NCI-H128 (cell line): ENCODE results near the gene ZNF337.
"Not testable (repeated sequence)": the region's sequence is repeated elsewhere in the genome, so short reads cannot be mapped to it uniquely, and the experiment has no call there.

ENCODE experiments used
- DNase-seq: peaks from one replicate; lab custom pipeline; 2025; ENCODE audit not compliant: unreplicated experiment; lab: John Stamatoyannopoulos, UW

ZNF337 gene

DNA sequence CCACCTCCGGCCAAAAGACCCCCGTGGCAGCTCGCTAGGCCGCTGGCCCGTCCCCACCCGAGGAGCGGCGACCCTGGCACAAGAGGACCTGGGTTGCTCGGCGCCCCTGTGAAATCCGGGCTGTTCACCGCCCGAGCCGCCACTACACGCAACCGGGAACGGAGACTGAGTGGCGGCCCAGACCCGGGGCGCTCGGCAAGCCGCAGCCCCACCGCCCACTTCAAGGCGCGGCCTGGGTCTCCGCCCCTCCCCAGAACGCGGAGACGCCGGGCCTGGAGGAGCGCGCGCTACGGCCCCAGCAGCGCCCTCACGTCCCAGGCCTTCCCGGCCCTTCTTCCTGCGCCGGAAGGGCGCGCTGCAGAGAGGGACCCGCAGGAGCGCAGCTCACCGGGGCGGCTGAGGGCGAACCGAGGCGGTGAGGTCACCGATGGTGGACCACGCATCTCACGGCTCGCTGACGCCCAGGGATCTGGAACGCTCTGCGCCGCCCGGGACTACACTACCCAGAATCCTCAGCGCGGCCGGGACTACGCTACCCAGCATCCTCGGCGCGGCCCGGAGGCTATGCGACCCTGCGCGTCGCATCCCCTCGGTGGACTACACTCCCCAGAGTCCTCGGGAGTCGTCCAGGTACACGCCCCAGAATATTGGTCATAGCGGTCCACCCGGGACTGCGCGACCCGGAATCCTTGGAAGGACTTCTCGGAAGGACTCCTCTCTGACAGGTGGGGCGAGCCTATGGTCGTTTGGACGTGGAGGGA, at the start of gene ZNF337:
Gene ZNF337 (minus strand): TSS at position 483 of the 761 bp plus-strand sequence. CDS start 10,436 bp downstream, outside the sequence.
- peak; percentile 90 for DNase-seq

DNA sequence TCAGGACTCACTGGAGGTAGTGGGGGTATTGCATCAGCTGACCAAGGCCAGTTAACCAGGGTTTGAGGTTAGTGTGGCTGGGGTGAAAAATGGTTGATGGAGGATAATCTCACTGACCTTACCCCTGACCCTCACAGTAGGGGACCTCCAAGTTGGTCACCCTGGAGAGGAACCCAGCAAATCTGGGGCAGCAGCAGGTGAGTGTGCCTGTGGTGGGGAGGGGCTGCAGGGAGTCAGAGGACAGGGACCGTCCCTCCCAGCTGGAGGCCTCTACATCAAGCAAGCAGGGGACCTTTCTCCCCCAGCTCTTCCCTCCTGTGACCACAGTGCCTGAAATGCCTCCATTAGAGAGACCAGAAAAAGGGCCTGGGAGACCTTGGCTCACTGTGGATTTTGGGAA, 49.1 kb upstream of the ZNF337 start:
- DNase-seq, result no peak

DNA sequence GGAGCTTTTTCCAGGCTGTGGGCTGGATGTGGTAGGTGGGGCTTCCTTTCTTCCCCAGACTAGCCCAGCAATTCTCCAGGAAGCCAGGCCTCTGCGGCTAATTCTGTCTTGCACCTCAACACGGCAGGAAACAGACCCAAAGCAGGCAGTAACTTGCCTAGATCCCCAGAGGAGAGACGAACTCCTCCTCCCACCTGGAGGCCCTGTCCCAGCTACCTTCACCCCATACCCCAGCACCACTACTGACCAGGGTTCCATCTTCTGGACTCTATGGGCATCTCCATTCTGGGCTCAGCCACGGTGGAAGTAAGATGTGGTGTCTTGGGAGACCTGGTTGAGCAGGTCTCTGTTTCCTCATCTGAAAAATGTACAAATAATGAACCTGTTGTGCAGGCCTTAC, 48.4 kb upstream of the ZNF337 start:
- no peak for DNase-seq

DNA sequence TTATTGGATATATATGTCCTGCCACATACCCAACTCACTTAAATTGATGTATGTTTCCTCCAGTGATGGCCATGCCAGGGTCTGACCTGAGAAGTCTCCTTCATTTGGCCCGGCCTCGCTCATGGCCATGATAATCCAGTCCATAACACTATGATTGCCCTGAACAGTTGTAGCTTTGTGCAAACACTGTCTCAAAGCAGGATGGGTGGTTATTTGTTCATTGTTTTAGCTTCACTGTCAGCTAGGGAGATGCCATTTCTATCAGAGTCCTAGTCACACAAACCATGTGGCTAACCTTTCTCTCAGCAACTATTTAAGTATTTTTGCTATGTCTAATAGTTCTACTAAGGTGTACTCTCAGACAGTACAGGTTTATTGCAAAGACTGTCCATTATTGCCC, 47.6 kb upstream of the ZNF337 start:
- DNase-seq, result no peak

DNA sequence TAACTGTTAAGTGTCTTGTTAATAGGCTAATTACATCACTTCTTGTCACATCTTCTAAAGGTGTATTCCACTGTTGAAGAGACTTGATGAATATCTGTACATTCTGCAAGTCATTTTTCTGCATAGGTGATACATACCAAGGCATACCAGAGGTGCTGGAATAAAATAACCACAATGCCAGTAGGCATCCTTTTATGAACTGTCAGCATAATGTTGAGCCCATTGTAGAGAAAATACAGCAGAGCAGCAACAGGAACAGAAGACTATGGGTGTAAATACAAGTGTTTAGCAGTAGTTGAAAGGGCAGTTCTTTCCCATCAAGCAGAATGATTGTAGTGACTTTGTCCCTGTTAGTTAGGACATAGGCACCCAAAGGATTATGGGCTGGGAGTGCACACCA, 44.4 kb upstream of the ZNF337 start:
- DNase-seq, result no peak

DNA sequence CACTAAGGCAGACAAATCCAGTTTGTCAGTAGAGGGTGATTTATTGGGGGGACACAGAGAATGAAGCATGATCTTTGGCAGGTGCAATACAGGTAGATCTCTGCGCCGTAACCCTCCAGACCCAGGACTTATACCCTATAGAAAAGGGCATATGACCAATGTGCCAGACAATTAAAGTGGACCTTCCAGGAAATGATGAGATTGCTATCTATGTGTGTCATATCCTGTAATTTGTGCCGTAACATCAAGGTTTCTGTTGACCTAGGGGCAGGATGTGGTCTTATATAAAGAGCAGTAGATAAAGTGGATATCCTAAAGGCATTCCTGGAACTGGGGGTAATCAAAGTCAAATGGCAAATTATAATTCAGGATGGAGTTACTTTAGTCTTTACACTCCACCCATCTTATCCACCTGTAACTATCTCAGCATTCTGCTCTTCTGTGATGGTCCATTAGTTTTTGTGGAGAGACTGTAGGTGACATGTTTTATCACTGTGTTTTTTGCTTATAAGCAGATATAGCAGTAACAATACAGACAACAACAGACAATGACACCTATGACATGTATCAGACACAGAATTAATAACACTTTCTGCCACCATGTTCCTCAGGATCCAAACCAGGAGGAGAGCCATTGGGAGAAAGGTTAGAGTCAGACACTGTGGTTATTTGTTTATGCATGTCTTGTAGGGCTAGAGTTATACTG, 43.1 kb upstream of the ZNF337 start:
- no peak for DNase-seq

DNA sequence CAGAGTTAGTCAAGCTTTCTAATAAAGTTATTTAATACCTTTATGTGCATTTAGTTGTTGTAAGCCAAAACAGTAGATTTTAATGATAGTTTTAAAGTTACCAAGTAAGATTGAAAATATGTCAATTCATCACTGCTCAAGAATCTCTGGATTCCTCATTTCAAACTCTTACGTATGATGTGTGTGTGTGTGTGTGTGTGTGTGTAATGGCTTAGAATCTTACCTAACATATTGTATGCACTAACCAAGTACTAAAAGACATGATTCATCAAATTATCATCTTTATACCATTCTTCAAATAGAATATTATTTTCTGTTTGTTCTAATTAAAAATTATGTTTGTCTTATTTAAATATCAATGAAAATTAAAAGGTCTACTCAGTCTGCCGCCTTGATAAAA, 41.5 kb upstream of the ZNF337 start:
- DNase-seq, result no peak

DNA sequence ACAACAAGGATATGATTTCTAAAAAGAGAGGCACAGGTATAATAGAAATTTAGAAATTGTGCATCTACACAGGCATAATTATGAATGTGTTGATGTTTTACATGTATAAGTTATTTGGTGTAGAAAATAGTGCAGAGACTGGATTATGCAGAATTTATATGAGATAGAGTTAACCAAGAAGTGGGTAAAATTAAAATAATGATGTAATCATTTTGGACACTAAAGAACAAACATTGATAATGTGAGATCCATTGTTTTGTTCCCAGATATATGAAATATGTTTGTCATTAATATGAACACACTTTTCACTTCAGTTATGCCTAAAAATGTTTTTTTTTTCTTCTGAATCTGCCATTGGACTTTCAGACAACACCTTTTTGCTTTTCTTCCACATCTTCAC, 37.2 kb upstream of the ZNF337 start:
- DNase-seq, result no peak

DNA sequence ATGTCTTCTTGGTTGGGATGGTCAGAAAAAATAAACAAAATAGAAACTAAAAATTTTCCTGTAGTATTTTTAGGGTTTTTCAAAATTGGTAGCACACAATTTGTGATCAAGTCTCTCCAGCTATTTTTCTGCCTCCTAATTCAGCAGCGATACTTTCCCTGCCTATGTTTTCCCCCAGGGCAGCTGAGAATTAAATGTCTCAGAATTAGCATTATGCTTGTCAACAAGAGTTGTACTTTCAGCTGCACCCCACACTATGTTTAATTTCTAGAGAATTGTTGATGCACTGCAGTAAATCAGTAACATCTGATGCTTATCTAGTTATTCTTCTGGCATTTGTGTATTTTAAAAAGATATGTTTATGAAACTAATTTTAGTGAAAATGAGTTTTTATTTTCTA, 34.2 kb upstream of the ZNF337 start:
- DNase-seq, result no peak

DNA sequence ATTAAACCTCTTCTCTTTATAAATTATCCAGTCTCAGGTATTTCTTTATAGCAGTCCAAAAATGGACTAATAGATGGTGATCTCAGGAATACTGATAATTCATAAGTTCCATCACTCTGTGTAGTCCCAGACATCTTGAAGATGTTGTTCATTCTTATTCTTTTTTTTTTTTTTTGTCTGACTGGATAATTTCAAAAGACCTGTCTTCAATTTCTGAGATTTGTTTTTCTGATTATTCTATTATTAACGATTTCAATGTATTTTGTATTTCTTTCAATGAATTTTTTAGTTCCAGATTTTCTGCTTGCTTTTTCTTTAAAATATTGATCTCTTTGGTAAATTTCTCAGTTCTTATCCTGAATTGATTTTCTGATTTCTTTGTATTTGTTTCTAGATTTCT, 29.7 kb upstream of the ZNF337 start:
- no peak for DNase-seq

DNA sequence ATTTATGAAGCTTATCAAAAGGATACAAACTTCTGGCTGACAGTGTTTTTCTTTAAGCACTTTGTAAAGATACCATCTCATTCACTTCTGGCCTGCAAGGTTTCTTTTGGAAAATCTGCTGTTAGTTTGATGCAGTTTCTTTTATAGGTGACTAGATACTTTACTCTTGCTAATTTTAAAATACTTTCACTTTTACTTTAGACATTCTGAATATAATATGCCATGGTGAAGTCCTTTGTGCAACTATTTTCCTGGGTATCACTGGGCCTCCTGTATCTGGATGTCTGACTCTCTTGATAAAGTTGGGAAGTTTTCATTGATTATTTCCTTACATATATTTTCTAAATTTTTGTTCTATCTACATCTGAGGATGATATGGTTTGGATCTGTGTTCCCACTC, 29.0 kb upstream of the ZNF337 start:
- DNase-seq, result no peak

DNA sequence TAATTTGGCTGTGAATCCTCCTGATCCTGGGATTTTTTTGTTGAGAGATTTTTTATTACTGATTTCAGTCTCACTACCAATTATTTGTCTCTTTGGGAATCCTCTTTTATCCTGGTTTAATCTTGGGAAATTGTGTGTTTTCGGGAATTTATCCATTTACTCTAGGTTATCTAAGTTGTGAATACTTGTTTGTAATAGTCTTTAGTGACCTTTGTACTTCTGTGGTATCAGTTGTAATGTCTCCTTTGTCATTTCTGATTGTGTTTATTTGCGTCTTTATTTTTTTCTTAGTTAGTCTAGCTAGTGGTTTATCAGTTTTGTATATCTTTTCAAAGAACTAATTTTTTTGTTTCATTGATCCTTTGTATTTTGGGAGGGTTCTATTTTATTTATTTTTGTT, 27.3 kb upstream of the ZNF337 start:
- no peak for DNase-seq

DNA sequence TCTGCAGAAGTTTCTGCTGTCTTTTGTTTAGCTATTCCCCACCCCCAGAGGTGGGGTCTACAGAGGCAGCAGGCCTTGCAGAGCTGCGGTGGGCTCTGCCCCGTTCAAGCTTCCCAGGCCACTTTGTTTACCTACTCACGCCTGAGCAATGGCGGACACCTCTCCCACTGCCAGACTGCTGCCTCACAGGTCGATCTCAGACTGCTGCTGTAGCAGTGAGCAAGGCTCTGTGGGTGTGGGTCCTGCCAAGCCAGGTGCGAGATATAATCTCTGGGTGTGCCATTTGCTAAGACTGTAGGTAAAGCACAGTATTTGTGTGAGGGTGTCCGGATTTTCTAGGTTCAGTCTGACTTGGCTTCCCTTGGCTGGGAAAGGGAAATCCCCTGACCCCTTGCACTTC, 23.6 kb upstream of the ZNF337 start:
- no peak for DNase-seq

DNA sequence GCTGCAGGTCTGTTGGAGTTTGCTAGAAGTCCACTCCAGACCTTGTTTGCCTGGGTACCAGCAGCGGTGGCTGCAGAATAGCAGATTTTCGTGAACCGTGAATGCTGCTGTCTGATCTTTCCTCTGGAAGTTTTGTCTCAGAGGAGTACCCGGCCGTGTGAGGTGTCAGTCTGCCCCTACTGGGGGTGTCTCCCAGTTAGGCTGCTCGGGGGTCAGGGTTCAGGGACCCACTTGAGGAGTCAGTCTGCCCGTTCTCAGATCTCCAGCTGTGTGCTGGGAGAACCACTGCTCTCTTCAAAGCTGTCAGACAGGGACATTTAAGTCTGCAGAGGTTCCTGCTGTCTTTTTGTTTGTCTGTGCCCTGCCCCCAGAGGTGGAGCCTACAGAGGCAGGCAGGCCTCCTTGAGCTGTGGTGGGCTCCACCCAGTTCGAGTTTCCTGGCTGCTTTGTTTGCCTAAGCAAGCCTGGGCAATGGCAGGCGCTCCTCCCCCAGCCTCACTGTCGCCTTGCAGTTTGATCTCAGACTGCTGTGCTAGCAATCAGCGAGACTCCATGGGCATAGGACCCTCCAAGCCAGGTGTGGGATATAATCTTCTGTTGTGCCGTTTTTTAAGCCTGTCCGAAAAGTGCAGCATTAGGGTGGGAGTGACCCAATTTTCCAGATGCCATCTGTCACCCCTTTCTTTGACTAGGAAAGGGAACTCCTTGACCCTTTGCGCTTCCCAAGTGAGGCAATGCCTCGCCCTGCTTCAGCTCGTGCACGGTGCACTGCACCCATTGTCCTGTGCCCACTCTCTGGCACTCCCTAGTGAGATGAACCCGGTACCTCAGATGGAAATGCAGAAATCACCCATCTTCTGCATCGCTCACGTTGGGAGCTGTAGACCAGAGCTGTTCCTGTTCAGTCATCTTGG, 22.5 kb upstream of the ZNF337 start:
- DNase-seq, result not testable (repeated sequence)

DNA sequence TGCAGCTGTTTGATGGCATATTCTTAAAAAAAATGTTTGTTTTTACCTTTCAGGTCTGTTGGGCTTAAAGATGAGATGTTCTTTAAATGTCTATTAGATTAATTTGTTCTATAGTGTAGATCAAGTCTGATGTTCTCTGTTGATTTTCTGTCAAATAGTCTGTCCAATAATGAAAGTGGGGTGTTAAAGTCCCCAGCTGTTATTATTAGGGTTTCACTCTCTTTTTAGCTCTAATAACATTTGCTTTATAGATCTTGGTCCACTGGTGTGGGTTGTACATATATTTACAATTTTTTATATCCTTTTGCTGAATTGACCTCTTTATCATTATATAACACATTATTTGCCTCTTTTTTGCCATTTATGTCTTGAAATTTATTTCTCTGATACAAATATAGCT, 11.0 kb upstream of the ZNF337 start:
- no peak for DNase-seq

DNA sequence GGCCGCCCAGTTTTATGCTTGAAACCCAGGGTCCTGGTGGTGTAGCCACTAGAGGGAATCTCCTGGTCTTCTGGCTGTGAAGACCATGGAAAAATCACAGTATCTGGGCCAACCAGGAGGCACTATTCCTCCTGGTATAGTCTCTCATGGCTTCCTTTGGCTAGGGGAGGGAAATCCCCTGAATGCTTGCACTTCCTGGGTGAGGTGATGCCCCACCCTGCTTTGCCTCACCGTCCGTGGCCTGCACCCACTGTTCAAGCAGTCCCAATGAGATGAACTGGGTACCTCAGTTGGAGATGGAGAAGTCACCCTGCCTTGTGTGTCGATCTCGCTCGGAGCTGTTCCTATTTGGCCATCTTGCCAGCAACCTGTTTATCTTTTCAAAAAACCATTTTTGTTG, 10.1 kb upstream of the ZNF337 start:
- DNase-seq, result no peak

DNA sequence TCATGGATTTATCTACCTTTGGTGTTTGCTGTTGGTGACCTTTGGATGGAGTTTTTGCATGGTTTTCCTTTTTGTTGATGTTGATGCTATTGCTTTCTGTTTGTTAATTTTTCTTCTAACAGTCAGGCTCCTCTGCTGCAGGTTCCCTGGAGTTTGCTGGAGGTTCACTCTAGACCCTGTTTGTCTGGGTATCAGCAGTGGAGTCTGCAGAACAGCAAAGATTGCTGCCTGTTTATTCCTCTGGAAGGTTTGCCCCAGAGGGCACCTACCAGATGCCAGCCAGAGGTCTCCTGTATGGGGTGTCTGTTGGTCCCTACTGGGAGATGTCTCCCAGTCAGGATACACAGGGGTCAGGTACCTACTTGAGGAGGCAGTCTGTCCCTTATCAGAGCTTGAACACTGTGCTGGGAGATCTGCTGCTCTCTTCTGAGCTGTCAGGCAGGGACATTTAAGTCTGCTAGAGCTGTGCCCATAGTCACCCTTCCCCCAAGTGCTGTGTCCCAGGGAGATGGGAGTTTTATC, 9.2 kb upstream of the ZNF337 start:
- no peak for DNase-seq

DNA sequence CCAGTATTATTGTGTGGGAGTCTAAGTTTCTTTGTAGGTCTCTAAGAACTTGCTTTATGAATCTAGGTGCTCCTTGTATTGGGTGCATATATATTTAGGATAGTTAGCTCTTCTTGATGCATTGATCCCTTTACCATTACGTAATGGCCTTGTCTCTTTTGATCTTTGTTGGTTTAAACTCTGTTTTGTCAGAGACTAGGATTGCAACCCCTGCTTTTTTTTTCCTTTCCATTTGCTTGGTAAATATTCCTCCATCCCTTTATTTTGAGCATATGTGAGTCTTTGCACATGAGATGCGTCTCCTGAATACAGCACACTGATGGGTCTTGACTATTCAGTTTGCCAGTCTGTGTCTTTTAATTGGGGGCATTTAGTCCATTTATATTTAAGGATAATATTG, 7.7 kb upstream of the ZNF337 start:
- DNase-seq, result not testable (repeated sequence)

DNA sequence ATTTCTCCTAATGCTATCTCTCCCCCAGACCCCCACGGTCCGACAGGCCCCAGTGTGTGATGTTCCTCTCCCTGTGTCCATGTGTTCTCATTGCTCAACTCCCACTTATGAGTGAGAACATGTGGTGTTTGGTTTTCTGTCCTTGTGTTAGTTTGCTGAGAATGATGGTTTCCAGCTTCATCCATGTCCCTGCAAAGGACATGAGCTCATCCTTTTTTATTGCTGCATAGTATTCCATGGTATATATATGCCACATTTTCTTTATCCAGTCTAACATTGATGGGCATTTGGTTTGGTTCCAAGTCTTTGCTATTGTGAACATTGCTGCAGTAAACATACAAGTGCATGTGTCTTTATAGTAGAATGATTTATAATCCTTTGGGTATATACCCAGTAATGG, 4.2 kb upstream of the ZNF337 start:
- not testable (repeated sequence) for DNase-seq

DNA sequence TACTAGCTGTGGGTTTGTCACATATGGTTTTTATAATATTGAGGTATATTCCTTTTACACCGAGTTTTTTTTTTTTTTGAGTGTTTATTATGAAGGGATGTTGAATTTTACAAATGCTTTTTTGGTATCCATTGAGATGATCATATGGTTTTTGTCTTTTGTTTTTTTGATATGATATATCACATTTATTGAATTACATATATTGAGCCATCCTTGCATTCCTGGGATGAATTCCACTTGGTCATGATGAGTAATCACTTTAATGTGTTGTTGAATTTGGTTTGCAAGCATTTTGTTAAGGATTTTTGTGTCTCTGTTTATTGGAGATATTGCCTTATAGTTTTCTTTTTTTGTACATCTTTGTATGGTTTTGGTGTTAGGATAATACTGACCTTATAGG, 3.3 kb upstream of the ZNF337 start:
- DNase-seq, result no peak

DNA sequence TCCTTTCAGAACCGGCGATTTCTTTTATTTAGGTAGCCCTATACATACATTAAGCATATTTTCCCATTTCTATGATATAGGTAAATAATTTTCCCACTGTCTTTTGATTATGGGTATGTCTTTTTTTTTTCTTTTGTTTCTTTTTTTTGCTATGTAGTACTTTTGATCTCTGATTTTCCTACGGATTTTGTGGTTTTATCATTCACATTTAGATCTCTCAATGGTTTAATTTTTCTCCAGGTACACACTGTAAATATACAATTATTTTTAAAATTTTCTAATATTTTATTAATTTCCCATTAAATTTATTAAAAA, 436 bp upstream of the ZNF337 start:
- no peak for DNase-seq
